ENCODE data around the gene HYCC1.
"Not testable (repeated sequence)": the region's sequence is repeated elsewhere in the genome, so short reads cannot be mapped to it uniquely, and the experiment has no call there.

HYCC1 gene

DNA sequence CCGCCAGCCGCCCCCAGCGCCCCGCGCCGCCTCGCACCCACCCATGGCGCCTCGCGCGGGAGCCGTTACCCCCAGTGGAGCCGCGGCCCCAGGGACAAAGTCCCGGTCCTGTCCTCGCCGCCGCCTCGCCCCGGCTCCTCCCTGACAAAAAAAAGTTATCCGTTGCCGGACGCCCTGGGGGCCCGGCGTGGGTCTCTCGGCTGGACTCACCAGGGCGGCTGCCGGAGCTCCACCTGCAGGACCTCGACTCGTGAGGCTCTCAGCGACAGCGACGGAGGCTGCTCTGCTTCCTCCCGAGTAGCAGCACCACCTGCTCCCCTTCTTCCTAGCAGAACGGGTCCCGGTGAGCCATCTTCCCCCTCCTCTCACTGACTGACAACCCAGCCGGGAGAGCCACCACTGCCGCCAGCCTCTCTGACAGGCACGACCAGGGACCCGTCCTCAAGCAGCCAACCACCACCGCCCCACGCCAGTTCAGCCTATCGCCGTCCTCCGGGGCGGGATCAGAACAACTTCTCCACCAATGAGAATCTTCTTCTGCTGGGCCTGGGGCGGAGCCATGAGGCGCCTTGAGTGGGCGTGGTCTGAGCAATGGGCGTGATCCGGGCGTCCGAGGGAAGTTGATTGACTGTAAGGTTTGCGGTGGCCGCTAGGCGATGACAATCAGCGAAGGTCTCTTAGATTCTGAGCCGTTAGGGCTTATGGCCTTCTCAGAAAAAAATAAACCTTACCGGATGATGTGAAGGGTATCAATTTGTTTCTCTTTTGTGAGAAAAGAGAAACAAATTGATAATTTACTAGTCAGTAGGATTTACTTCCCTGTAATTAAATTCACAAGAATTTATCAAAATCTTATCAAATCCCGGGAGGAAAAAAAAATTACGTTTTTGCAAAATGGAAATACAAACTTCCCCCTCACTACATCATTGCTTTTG is at the start of gene HYCC1:
Gene HYCC1 (minus strand): TSS at position 416 of the 935 bp plus-strand sequence. CDS start 23,019 bp downstream, outside the sequence.
- DNase-seq, result peak; percentile 99

DNA sequence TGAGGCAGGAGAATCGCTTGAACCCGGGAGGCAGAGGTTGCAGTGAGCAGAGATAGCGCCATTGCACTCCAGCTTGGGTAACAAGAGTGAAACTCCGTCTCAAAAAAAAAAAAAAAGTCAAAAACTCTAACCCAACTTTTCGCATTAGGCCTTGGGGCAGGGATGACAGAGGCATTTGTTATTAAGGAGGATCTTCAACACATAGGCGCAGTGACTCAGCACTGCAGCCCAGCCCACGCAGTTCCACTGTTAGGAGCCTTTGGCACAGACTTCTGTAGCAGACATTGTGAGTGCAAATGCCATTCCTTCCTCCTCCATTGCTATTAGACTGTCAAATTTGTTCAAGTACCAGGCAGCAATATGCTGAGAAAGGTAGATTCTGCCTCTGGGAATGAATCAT is 48.5 kb upstream of the HYCC1 start:
- DNase-seq, result no peak

- DNase-seq, result no peak
Observed at GRCh38 chr7:23061327-23061726, 47.4 kb upstream of the HYCC1 start.

- no peak for DNase-seq
Observed at GRCh38 chr7:23058408-23059096, 44.6 kb upstream of the HYCC1 start.

DNA sequence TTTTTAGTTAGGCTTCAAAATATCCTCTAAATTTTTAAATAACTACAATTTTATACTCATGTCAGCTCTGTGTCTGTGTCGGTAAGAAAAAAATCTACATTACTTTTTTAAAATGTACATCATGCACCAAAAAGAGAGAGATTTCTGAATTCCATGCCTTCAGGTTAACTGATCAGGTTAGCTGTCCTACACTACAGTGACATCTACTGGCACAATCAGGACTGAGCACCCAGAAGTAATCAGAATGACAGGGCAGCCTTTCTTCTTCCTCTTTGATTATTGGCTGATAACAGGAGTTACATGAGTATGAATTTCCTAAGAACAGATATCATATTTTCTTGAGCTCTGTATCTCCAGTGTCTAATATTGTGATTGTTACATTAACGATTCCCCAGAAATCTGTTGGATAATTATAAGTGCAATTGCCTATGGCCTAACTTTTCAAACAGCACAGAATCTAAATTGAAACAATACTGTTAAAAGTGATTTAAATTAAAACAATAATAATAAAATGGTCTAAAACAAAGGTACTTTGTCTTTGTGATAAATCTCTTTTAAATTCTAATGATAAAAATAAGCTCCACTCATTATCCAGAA is 41.8 kb upstream of the HYCC1 start:
- peak; percentile 60 for DNase-seq

- not testable (repeated sequence) for DNase-seq
Observed at GRCh38 chr7:23051124-23051485, 37.2 kb upstream of the HYCC1 start.

- not testable (repeated sequence) for DNase-seq
Observed at GRCh38 chr7:23046336-23046735, 32.4 kb upstream of the HYCC1 start.

DNA sequence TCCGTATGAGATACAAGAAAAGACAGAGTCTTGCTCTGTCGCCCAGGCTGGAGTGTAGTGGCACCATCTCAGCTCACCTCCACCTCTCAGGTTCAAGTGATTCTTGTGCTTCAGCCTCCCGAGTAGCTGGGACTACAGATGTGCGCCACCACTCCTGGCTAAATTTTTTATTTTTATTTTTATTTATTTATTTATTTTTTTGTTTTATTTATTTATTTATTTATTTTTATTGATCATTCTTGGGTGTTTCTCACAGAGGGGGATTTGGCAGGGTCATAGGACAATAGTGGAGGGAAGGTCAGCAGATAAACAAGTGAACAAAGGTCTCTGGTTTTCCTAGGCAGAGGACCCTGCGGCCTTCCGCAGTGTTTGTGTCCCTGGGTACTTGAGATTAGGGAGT is 31.2 kb upstream of the HYCC1 start:
- not testable (repeated sequence) for DNase-seq

DNA sequence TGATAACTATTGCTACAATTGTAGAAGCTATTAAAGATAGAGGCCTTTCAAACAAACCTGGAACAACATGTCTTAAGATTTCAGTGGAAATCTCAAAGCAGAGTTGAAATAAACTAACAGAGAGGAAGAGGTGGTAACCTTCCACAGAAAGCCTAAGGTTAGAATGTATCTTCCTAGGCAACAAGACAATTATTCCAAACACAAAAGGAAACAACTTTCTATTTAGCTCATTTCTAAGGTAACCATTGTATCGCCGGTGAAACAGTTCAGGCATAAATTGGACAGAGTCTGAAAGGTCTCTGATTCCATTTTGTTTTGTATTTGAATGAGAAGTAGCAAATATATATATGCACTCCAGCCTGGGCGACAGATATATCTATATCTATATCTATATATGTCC is 30.7 kb upstream of the HYCC1 start:
- no peak for DNase-seq

- DNase-seq, result no peak
Observed at GRCh38 chr7:23043441-23043840, 29.5 kb upstream of the HYCC1 start.

DNA sequence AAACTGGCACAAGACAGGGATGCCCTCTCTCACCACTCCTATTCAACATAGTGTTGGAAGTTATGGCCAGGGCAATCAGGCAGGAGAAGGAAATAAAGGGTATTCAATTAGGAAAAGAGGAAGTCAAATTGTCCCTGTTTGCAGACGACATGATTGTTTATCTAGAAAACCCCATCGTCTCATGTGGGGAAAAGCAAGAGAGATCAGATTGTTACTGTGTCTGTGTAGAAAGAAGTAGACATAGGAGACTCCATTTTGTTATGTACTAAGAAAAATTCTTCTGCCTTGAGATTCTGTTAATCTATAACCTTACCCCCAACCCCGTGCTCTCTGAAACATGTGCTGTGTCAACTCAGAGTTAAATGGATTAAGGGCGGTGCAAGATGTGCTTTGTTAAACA is 25.7 kb upstream of the HYCC1 start:
- not testable (repeated sequence) for DNase-seq

DNA sequence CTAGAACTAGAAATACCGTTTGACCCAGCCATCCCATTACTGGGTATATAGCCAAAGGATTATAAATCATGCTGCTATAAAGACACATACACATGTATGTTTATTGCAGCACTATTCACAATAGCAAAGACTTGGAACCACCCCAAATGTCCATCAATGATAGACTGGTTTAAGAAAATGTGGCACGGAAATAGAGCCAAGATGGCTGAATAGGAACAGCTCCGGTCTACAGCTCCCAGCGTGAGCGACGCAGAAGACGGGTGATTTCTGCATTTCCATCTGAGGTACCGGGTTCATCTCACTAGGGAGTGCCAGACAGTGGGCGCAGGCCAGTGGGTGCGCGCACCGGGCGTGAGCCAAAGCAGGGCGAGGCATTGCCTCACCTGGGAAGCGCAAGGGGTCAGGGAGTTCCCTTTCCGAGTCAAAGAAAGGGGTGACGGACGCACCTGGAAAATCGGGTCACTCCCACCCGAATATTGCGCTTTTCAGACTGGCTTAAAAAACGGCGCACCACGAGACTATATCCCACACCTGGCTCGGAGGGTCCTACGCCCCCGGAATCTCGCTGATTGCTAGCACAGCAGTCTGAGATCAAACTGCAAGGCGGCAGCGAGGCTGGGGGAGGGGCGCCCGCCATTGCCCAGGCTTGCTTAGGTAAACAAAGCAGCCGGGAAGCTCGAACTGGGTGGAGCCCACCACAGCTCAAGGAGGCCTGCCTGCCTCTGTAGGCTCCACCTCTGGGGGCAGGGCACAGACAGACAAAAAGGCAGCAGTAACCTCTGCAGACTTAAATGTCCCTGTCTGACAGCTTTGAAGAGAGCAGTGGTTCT is 21.8 kb upstream of the HYCC1 start:
- DNase-seq, result not testable (repeated sequence)

- DNase-seq, result no peak
Observed at GRCh38 chr7:23027261-23027660, 13.3 kb upstream of the HYCC1 start.

- DNase-seq, result no peak
Observed at GRCh38 chr7:23026164-23026563, 12.2 kb upstream of the HYCC1 start.

DNA sequence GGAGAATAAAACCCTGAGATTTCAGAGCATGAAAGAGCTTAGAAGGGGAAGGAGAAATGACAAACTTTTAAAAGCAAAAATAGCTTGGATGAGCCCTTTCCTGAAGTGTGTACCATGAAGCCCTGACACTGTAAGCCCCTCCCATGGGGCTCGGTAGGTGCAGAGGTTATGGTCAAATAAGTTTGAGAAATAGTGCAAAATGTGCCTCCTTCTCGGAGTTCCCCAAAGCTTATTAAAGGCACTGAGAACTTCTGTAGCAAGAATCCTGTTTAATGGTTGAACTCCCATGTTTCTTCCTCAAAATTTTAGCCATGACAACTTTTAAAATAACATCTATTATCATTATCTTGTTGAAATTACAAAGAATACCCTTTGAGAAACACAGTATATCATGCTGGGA is 10.5 kb upstream of the HYCC1 start:
- no peak for DNase-seq

DNA sequence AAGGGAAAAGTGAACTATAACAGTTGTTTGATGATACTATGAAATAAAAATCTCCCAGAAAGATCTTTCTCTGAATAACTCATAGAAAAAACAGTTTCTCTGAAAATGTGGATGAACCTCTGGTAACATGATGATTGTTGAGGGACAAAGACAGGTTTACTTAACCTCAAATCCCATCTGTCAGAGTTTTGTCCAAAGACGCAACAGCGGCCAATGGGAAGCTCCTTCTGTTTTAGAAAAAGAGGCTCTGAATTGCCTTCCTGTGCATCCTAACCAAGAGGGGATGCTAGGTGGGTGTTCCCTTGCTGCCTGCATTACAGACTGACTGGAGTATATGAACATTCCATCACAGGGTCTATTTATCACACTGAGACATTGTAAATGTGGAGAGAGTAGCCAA is 8.9 kb upstream of the HYCC1 start:
- no peak for DNase-seq

DNA sequence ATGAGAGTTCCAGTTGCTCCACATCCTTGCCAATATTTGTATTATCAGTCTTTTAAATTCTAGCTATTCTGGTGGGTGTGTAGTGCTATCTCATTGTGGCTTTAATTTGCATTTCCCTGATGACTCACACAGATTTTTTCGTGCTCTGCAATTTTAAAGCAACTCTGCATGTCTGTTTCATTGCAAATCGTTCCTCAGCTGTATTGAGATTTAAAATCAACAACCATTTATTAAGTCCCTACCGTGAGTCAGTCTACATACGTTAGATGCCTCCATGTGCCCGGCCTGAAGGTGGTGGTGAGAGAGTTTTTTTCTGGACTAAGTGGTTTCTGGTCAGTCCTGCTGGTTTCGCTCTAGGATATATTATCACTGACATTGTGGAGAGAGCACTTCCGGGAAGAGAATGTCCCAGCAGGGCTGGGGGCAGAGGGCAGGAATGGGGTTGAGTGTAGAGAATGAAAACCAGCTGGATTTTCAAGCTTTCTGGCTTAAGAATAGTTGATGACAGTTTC is 8.4 kb upstream of the HYCC1 start:
- no peak for DNase-seq

DNA sequence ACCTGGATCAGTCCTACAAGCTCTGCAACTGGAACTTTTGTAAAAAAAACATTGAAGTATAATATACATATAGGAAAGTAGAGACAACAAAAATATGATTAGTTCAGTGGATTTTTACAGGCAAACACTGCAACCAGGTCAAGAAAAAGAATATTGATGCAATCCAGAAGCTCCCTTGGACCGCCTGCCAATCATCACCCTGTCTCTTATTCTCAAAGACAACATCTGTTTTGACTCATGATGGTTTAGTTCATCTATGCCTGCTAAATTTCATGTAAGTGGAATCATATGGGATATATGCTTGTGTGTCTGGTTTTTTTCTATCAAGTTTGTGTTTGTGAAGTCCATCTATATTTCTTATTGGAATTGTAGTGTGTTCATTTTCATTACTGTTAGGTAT is 7.7 kb upstream of the HYCC1 start:
- no peak for DNase-seq

DNA sequence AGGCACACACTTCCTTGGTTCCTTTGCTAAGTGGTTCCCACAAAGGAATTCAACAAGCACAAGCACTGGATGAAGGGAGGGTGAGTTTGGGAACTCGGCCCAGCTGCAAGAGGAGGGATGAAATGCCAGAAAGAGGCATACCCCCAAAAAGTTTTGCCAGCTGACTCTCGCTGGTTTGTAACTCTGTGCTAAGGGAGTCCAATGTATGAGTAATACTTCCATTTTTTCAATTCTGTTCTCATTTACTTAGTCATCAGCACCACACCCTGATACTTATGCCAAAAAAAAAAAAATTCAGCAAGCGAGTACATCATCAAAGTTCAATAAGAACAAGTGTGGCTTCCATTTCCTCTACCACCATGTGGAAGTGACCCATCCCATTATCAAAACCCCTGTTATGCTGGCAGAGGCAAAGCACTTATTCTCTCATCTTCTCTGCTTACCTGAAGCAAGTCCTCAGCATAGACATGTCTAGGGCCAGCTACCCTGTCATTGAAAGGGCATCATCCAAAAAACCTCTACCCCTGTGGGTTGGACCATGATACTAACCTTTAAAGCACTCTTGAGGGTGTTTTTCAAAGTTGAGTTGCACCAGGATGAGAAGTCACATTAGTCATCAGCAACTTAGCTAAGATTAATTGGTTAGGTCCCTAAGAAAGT is 6.9 kb upstream of the HYCC1 start:
- peak; percentile 6 for DNase-seq

GRCh38 chr7:23018750-23019149 is 4.8 kb upstream of the HYCC1 start:
- DNase-seq, result no peak

- no peak for DNase-seq
Observed at GRCh38 chr7:23017309-23017708, 3.4 kb upstream of the HYCC1 start.
